ENCODE results near the gene GNB4. TPM values are rescaled to one million over a fixed set of nuclear protein-coding genes. Genes with fewer than 3 reads are reported as not detected.

GNB4 gene
- total RNA-seq, 4 donors from 2014 or later = 4.6 to 29.7 (median 4.8) TPM

- Histone ChIP-seq H3K4me3 (no peak overlapping the region), H3K27ac (no peak overlapping the region), H3K9me3 (no peaks in the 10 kb centered on the region), H3K36me3 (no peaks in the 10 kb centered on the region), H3K27me3 (no peaks in the 10 kb centered on the region), H3K4me1 (no peaks in the 10 kb centered on the region)
- TF ChIP-seq CTCF (IDR thresholded peaks at IDR 0.05) = no peak
- TF ChIP-seq POLR2A (IDR thresholded peaks at IDR 0.05) = no peak
- DNase-seq = no peak
Measured at GRCh38 chr3:179482857-179483256, 31.6 kb upstream of the GNB4 start.

- Histone ChIP-seq H3K27ac (no peak overlapping the region), H3K27me3 (no peaks in the 10 kb centered on the region), H3K4me3 (no peak overlapping the region), H3K9me3 (no peaks in the 10 kb centered on the region), H3K36me3 (no peaks in the 10 kb centered on the region), H3K4me1 (no peaks in the 10 kb centered on the region)
- DNase-seq = no peak
- TF ChIP-seq CTCF (IDR thresholded peaks at IDR 0.05) = no peak
- no peak for TF ChIP-seq POLR2A (IDR thresholded peaks at IDR 0.05)
Measured at GRCh38 chr3:179476215-179476614, 24.9 kb upstream of the GNB4 start.

GRCh38 chr3:179474480-179474879 is 23.2 kb upstream of the GNB4 start:
- no peak for DNase-seq
- no peaks in the 10 kb centered on the region for H3K36me3 ChIP-seq
- H3K4me1 ChIP-seq = no peaks in the 10 kb centered on the region
- no peaks in the 10 kb centered on the region for H3K27me3 ChIP-seq
- no peak overlapping the region for H3K4me3 ChIP-seq
- TF ChIP-seq POLR2A (IDR thresholded peaks at IDR 0.05) (no peak), CTCF (IDR thresholded peaks at IDR 0.05) (no peak)
- no peaks in the 10 kb centered on the region for H3K9me3 ChIP-seq
- H3K27ac ChIP-seq = no peak overlapping the region

- H3K27me3 ChIP-seq = no peaks in the 10 kb centered on the region
- no peak for DNase-seq
- H3K4me1 ChIP-seq = no peaks in the 10 kb centered on the region
- no peak for TF ChIP-seq CTCF (IDR thresholded peaks at IDR 0.05)
- no peaks in the 10 kb centered on the region for H3K9me3 ChIP-seq
- H3K36me3 ChIP-seq = no peaks in the 10 kb centered on the region
- no peak overlapping the region for H3K4me3 ChIP-seq
- H3K27ac ChIP-seq = peak overlapping the region in 1 of 4 donors; percentile 35
Measured at GRCh38 chr3:179473565-179473964, 22.3 kb upstream of the GNB4 start.

- Histone ChIP-seq H3K27ac (no peak overlapping the region), H3K4me3 (no peak overlapping the region), H3K9me3 (no peaks in the 10 kb centered on the region), H3K4me1 (no peaks in the 10 kb centered on the region), H3K27me3 (no peaks in the 10 kb centered on the region), H3K36me3 (no peaks in the 10 kb centered on the region)
- DNase-seq = no peak
- TF ChIP-seq POLR2A (IDR thresholded peaks at IDR 0.05) (no peak), CTCF (IDR thresholded peaks at IDR 0.05) (no peak)
Measured at GRCh38 chr3:179464323-179465092, 13.2 kb upstream of the GNB4 start.
